HG03045 (cell line): ENCODE data around the gene SLC43A3.
"Not testable (repeated sequence)": the region's sequence is repeated elsewhere in the genome, so short reads cannot be mapped to it uniquely, and the experiment has no call there.

Experiments
- ATAC-seq: cut with Tn5 transposase; IDR thresholded peaks from one replicate; pipeline ENCODE4 v1.9.1; 2021; ENCODE audit warnings: mild to moderate bottlenecking, moderate library complexity; ENCODE audit not compliant: unreplicated experiment

The SLC43A3 gene

GRCh38 chr11:57460022-57460757 lies 33.3 kb upstream of the SLC43A3 start, which contains the start of gene RTN4RL2:
TSS of gene RTN4RL2 (plus strand) at chr11:57460528. CDS start at chr11:57460866, 338 bp downstream.
- ATAC-seq: no peak

- ATAC-seq: peak; percentile 17
These were observed 32.5 kb upstream of the SLC43A3 start for GRCh38 chr11:57459164-57460021.

DNA sequence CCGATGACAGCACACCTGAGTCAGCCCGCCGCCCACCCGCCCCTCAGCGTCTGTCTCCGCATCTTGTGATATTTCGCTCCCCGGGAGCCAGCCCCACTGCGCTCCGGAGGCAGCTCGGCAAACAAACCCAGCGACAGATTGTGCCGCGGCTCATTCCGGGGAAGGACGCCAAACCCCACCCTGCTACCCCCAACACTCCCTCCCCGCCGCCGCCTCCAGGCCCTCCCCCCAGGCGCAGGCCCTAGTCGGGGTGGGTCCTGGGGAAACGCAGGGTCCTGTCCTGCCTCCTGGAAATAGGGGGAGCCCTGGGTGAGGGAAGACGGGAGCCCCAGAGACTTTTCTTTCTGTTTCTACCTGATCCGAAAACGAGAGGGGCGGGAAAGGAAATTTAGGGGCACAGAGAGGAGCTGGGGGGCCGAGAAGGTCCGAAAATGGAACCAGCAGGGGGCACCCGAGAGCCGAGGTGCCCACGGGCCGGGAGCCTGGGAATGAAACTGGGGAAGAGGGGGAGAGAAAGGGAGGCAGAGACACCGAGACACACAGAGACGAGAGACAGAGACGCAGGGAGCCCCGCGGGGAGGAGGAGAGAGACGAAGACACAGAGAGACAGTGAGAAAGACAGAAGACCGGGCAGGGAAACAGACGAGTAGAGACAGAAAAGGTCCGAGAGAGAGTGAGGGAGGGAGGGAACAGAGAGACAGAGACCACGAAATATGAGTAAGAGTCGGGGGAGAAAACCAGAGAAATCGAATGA lies 31.7 kb upstream of the SLC43A3 start:
- peak; percentile 34 for ATAC-seq

GRCh38 chr11:57458060-57458409 lies 31.1 kb upstream of the SLC43A3 start:
- ATAC-seq: no peak

DNA sequence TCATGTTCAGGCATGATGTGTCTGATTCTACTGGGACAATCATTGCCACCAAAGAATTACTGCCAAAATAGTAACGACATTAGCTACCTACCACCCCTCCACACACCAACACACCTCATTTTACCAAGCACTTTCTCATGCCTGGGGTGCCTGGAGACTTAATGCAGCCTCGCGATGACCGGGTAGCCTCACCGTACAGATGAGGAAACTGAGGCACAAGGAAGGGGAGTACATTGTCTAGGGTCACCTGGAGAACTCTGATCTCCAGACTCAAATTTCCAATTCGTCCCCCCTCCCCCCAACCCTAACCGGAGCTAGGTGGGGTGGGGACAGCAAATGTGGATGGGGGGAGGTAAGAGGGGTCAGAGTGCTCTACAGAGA lies 30.7 kb upstream of the SLC43A3 start:
- peak; percentile 17 for ATAC-seq

GRCh38 chr11:57456960-57457642 lies 30.2 kb upstream of the SLC43A3 start:
- ATAC-seq: peak; percentile 71

- no peak for ATAC-seq
These were observed 26.7 kb upstream of the SLC43A3 start for GRCh38 chr11:57453543-57454177.

DNA sequence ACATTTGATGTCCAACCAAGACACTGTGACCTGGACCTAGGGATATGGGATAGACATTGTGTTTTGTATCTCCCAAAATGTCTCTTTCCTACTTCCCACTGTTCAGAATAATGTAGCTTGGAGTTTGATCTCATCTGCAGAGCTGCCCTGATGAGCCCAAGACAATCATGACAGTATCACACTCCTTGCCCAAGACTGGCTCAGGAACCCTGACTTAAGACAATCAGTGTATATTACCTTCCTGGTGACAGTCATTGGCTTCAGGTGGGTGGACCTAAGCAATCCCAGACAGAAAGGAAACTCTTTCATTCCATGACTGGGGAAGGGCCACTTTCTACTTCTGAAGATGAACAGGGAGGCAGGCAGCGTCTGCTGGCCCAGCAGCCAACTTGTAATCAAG lies 19.1 kb upstream of the SLC43A3 start:
- ATAC-seq: no peak

GRCh38 chr11:57445122-57445394 lies 18.1 kb upstream of the SLC43A3 start:
- ATAC-seq: not testable (repeated sequence)

- no peak for ATAC-seq
These were observed 17.6 kb upstream of the SLC43A3 start for GRCh38 chr11:57444362-57445121.

DNA sequence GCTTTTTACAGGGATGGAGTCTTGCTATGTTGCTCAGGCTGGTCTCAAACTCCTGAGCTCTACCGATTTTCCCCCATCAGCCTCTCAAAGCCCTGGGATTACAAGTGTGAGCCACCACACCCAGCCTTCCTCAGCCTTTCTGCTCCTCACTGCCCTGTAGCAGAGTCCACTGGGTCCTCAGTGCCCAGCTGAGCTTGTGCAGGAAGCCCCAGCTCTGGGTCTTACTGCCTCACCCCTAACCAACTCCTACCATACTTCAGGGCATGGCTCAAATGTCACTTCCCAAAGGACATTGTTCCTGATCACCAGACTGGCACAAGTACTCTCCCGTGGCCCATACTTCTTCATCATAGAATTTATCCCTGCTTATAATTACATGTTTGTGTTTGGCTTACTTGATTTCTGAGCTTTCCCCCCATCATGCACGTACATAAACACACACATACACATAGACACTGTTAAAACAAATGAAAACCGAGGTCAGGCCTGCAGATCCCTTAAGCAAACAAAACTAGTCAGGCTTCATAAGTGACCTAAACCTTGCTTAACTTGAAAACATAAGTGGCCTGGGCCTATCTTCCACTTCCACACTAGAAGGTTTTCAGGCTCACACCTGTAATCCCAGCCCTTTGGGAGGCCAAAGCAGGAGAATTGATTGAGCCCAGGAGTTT lies 14.0 kb upstream of the SLC43A3 start:
- ATAC-seq: no peak

DNA sequence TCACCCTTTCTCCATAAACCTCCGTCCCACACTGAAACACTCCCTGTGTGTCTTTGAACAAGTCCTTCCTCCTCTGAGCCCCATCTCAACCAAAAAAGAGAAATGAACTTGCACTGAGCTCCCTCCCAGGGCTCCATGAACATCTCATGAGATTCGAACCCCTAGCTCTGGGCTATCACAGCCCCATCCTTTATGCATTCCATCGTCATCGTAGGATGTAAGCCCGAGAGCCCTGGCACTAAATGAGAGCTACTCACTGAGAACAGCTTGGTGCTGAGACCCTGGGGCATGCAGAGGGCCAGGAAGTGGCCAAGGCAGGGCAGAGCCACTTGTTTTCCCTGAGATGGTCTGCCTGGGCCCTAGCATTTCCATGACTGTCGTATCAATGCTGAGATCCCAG lies 12.9 kb upstream of the SLC43A3 start:
- ATAC-seq: no peak

GRCh38 chr11:57438345-57439285 lies 11.7 kb upstream of the SLC43A3 start:
- no peak for ATAC-seq

GRCh38 chr11:57436031-57436430 lies 9.1 kb upstream of the SLC43A3 start:
- no peak for ATAC-seq

- no peak for ATAC-seq
These were observed 8.0 kb upstream of the SLC43A3 start for GRCh38 chr11:57434640-57435546.

GRCh38 chr11:57432714-57433163 lies 5.8 kb upstream of the SLC43A3 start:
- no peak for ATAC-seq

- no peak for ATAC-seq
These were observed 5.2 kb upstream of the SLC43A3 start for GRCh38 chr11:57432149-57432561.
